Endothelial cell of umbilical vein (primary cell): ENCODE results near the gene ALK. TPM values are rescaled to one million over a fixed set of nuclear protein-coding genes. Genes with fewer than 3 reads are reported as not detected.

Experiments used
- BruUV-seq: library from RNA; stranded (reverse); fragments of 400-500 nt; replicated peaks from 2 replicates; lab custom pipeline; 2021; lab: Mats Ljungman, UMichigan
- CTCF ChIA-PET: fragments of 300-600, 350-600 bp; sonication (Branson Sonifier 250); formaldehyde crosslinking; loops from one replicate; lab custom pipeline; 2021; ENCODE audit warnings: antibody characterized with exemption, inconsistent platforms; lab: Charles Lee
- POLR2A ChIA-PET: fragments of 300-600, 350-600 bp; sonication (Branson Sonifier 250); formaldehyde crosslinking; loops from one replicate; lab custom pipeline; 2021; ENCODE audit warnings: antibody characterized with exemption, inconsistent platforms; lab: Charles Lee
- DNase-seq: peaks from one replicate; pipeline ENCODE4 v3.0.0-alpha.2; 2011; ENCODE audit warnings: low read depth, low spot score
- FAIRE-seq: peaks from 2 replicates; lab custom pipeline; 2011; peaks lifted over from hg19 to GRCh38; lab: Jason Lieb, UNC
- H2AFZ ChIP-seq: 2 replicates; pipeline ENCODE4 v1.6.0; 2012; ENCODE audit warnings: low read depth, low read length, control low read depth, inconsistent platforms
- H3K27ac ChIP-seq: 2 replicates; pipeline ENCODE4 v1.5.1; 2011; ENCODE audit warnings: low read depth, mild to moderate bottlenecking, control low read depth, low read length, moderate library complexity; ENCODE audit not compliant: insufficient read depth
- H3K27me3 ChIP-seq, 2 experiments: 2 replicates each; pipeline versions ENCODE4 v1.6.0 to v1.6.1; 2011; ENCODE audit warnings: low read length in 2 of 2, mixed read lengths in 1 of 2; ENCODE audit not compliant: control insufficient read depth in 2 of 2, insufficient read depth in 2 of 2
- H3K36me3 ChIP-seq, 2 experiments: 2 replicates in 1 of 2; 3 replicates in 1 of 2; pipeline ENCODE4 v1.5.1; 2011; ENCODE audit warnings: low read length in 2 of 2, mild to moderate bottlenecking in 1 of 2, moderate library complexity in 1 of 2; ENCODE audit not compliant: control insufficient read depth in 2 of 2, insufficient read depth in 2 of 2; ENCODE audit errors: extremely low read depth in 1 of 2
- H3K4me1 ChIP-seq: 3 replicates; pipeline ENCODE4 v1.5.1; 2011; ENCODE audit warnings: mild to moderate bottlenecking, low read length; ENCODE audit not compliant: control insufficient read depth, insufficient read depth; ENCODE audit errors: extremely low read depth
- H3K4me2 ChIP-seq: 2 replicates; pipeline ENCODE4 v1.6.1; 2011; ENCODE audit warnings: low read length, control low read depth, mixed read lengths; ENCODE audit not compliant: insufficient read depth
- H3K4me3 ChIP-seq, 3 experiments: fragments of 200-600 bp in 1 of 3; sonication (generic), shearing (Covaris generic) in 1 of 3; replicated peaks in 1 of 3; 2 replicates each; pipeline ENCODE4 v1.5.1; 2011 to 2016; ENCODE audit warnings: control low read depth in 3 of 3, low read length in 3 of 3, mild to moderate bottlenecking in 2 of 3, inconsistent platforms in 1 of 3, low read depth in 1 of 3, moderate library complexity in 1 of 3; ENCODE audit not compliant: insufficient read depth in 1 of 3
- H3K79me2 ChIP-seq: 2 replicates; pipeline ENCODE4 v1.6.0; 2012; ENCODE audit warnings: low read length, inconsistent platforms; ENCODE audit not compliant: control insufficient read depth, insufficient read depth
- H3K9ac ChIP-seq: replicated peaks from 2 replicates; pipeline ENCODE3; 2011; ENCODE audit warnings: low read length, control low read depth; ENCODE audit not compliant: insufficient read depth; ENCODE audit errors: extremely low read depth
- H3K9me1 ChIP-seq: replicated peaks from 3 replicates; pipeline ENCODE4 v1.6.0; 2011; ENCODE audit warnings: mild to moderate bottlenecking, low read length; ENCODE audit not compliant: control insufficient read depth, insufficient read depth; ENCODE audit errors: extremely low read depth
- H3K9me3 ChIP-seq: replicated peaks from 2 replicates; pipeline ENCODE4 v1.5.1; 2012; ENCODE audit warnings: low read length, inconsistent platforms; ENCODE audit not compliant: control insufficient read depth, insufficient read depth
- H4K20me1 ChIP-seq: replicated peaks from 2 replicates; pipeline ENCODE3; 2011; ENCODE audit warnings: mild to moderate bottlenecking, low read length; ENCODE audit not compliant: control insufficient read depth, insufficient read depth; ENCODE audit errors: extremely low read depth
- EZH2 ChIP-seq: IDR thresholded peaks from 2 replicates; pipeline ENCODE4 v1.6.1; 2012; ENCODE audit warnings: borderline replicate concordance, low read depth, mild to moderate bottlenecking, moderate library complexity, low read length, inconsistent platforms; ENCODE audit not compliant: severe bottlenecking
- FOS ChIP-seq: IDR thresholded peaks from 2 replicates; pipeline ENCODE4 v1.6.1; 2011; ENCODE audit warnings: mild to moderate bottlenecking, low read length, moderate library complexity, borderline replicate concordance; ENCODE audit not compliant: insufficient read depth
- GATA2 ChIP-seq: IDR thresholded peaks from 2 replicates; pipeline ENCODE4 v1.7.0; 2011; ENCODE audit warnings: low read depth, mild to moderate bottlenecking, moderate library complexity, mixed read lengths, low read length; ENCODE audit not compliant: insufficient read length, insufficient read depth
- JUN ChIP-seq: IDR thresholded peaks from 2 replicates; pipeline ENCODE4 v1.6.1; 2011; ENCODE audit warnings: borderline replicate concordance, low read depth; ENCODE audit not compliant: insufficient read length, insufficient read depth
- MYC ChIP-seq: IDR thresholded peaks from one replicate; pipeline ENCODE4 v1.6.1; 2011; ENCODE audit warnings: mild to moderate bottlenecking, low read depth, low read length
- POLR2A ChIP-seq: IDR thresholded peaks from 2 replicates; pipeline ENCODE4 v1.6.1; 2012; ENCODE audit warnings: low read depth, mild to moderate bottlenecking, control low read depth, low read length
- POLR2AphosphoS5 ChIP-seq: IDR thresholded peaks from 2 replicates; pipeline ENCODE4 v1.6.1; 2012; ENCODE audit warnings: low read depth, mild to moderate bottlenecking, control low read depth, low read length, moderate library complexity; ENCODE audit not compliant: insufficient read depth
- dilution Hi-C: fragments of 300-500 bp; cut with MboI; formaldehyde crosslinking; loops from one replicate; pipeline ENCODE4 v1.15.0; 2019; ENCODE audit warnings: low sequenced_read_pairs; ENCODE audit not compliant: extremely low pct_ligation_motif_present
- intact Hi-C: fragments of 100-400 bp; cut with micrococcal nuclease; formaldehyde crosslinking; loops from one replicate; pipeline ENCODE4 v1.10.0; 2022
- polyA plus RNA-seq, 4 experiments: library from polyadenylated mRNA; depleted of rRNA in 3 of 4; stranded (reverse) in 3 of 4; unstranded in 1 of 4; fragments of >200 nt; gene quantifications; 2 replicates each; pipeline versions ENCODE4 v1.2.1 to v1.2.3, GENCODE V29; 2011 to 2012; ENCODE audit warnings: missing spikeins in 1 of 4
- total RNA-seq: library from RNA; stranded (reverse); gene quantifications from 2 replicates; pipeline ENCODE4 v1.2.3, GENCODE V29; 2021
- TF ChIP-seq, protein P1 (sequence below): IDR thresholded peaks from 2 replicates; pipeline ENCODE4 v1.6.1; 2011; ENCODE audit not compliant: insufficient read depth, insufficient read length
- TF ChIP-seq, protein P2 (sequence below), 2 donors: IDR thresholded peaks; 1 replicate in 1 of 2; 2 replicates in 1 of 2; pipeline ENCODE4 v1.5.1; 2011; ENCODE audit warnings: low read length in 2 of 2, mild to moderate bottlenecking in 2 of 2, moderate library complexity in 2 of 2, control low read depth in 1 of 2, inconsistent platforms in 1 of 2, low read depth in 1 of 2; ENCODE audit not compliant: insufficient read depth in 1 of 2; ENCODE audit errors: extremely low read depth in 1 of 2

The ALK gene
- total and polyA plus RNA-seq, 2 donors (not counting 3 experiments of a cell fraction or from before 2014, with no cell fraction given) = not detected

DNA sequence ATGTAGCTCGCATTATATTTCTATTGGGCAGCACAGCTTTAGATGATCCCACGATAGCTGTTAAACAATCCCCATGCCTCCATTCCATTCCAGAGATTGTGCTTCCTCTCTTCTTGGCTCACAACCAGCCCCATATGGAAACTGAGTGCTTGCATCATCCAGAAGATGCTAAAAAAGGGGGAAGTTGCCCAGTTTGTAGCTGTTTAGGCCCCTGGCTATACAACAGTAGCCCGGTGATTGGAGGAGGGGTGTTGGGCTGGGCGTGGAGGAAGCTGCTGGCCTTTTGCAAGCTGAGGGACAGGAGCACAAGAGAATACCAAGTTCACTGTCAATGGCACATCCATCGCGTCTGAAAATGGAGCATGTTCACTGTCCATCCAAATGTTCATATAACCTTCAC, 360.2 kb downstream of the ALK start:
- Histone ChIP-seq H3K4me3 (no peak overlapping the region), H3K27ac (no peak overlapping the region), H3K9me1 (no peaks in the 10 kb centered on the region), H3K9ac (no peak overlapping the region), H3K27me3 (no peaks in the 10 kb centered on the region), H3K4me1 (no peaks in the 10 kb centered on the region), H4K20me1 (no peaks in the 10 kb centered on the region), H3K36me3 (no peaks in the 10 kb centered on the region), H3K9me3 (peaks cover 3% of the 10 kb centered on the region), H2AFZ (no peak overlapping the region), H3K79me2 (no peaks in the 10 kb centered on the region), H3K4me2 (no peak overlapping the region)
- no TSS peak for BruUV-seq
- POLR2A ChIA-PET = no interaction called here
- no peak for FAIRE-seq
- CTCF ChIA-PET = no interaction called here
- dilution Hi-C loops (no loop called here), intact Hi-C loops (no loop called here)
- TF ChIP-seq, protein P1, sequence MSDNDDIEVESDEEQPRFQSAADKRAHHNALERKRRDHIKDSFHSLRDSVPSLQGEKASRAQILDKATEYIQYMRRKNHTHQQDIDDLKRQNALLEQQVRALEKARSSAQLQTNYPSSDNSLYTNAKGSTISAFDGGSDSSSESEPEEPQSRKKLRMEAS = no peak
- no peak for TF ChIP-seq POLR2AphosphoS5
- TF ChIP-seq EZH2 = no peak
- no peak for TF ChIP-seq GATA2
- no peak for TF ChIP-seq POLR2A
- TF ChIP-seq, protein P2, sequence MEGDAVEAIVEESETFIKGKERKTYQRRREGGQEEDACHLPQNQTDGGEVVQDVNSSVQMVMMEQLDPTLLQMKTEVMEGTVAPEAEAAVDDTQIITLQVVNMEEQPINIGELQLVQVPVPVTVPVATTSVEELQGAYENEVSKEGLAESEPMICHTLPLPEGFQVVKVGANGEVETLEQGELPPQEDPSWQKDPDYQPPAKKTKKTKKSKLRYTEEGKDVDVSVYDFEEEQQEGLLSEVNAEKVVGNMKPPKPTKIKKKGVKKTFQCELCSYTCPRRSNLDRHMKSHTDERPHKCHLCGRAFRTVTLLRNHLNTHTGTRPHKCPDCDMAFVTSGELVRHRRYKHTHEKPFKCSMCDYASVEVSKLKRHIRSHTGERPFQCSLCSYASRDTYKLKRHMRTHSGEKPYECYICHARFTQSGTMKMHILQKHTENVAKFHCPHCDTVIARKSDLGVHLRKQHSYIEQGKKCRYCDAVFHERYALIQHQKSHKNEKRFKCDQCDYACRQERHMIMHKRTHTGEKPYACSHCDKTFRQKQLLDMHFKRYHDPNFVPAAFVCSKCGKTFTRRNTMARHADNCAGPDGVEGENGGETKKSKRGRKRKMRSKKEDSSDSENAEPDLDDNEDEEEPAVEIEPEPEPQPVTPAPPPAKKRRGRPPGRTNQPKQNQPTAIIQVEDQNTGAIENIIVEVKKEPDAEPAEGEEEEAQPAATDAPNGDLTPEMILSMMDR (IDR thresholded peaks at IDR 0.05; ENCODE audit: extremely low read depth in 1 of 2, insufficient read depth in 1 of 2, low read depth in 1 of 2, low read length in 2 of 2) = no peak
- TF ChIP-seq MYC = no peak
- TF ChIP-seq FOS = no peak
- TF ChIP-seq JUN = no peak
- no peak for DNase-seq
